ENCODE measurements around the gene CALCOCO1.
"Not testable (repeated sequence)": the region's sequence is repeated elsewhere in the genome, so short reads cannot be mapped to it uniquely, and the experiment has no call there.

Gene CALCOCO1

GRCh38 chr12:53727310-53728041 lies at the start of gene CALCOCO1:
TSS of gene CALCOCO1 (minus strand) at chr12:53727452. CDS start at chr12:53725242, 2,210 bp downstream.
- in situ Hi-C loops (cut with HindIII; ENCODE audit: low sequenced_read_pairs), result no loop called here

- in situ Hi-C loops (cut with HindIII; ENCODE audit: low sequenced_read_pairs), result loop anchor here (25.0 kb wide), 1 partner anchor 435 kb away; no protein-coding TSS in a partner anchor
Observed at GRCh38 chr12:53776872-53777271, 49.6 kb upstream of the CALCOCO1 start.

GRCh38 chr12:53775478-53776145 lies 48.4 kb upstream of the CALCOCO1 start:
- in situ Hi-C loops (cut with HindIII; ENCODE audit: low sequenced_read_pairs), result loop anchor here (25.0 kb wide), 1 partner anchor 437 kb away; no protein-coding TSS in a partner anchor

GRCh38 chr12:53770281-53770680 lies 43.0 kb upstream of the CALCOCO1 start:
- in situ Hi-C loops (cut with HindIII; ENCODE audit: low sequenced_read_pairs), result no loop called here

GRCh38 chr12:53768976-53769375 lies 41.7 kb upstream of the CALCOCO1 start:
- in situ Hi-C loops (cut with HindIII; ENCODE audit: low sequenced_read_pairs), result no loop called here

- in situ Hi-C loops (cut with HindIII; ENCODE audit: low sequenced_read_pairs), result no loop called here
Observed at GRCh38 chr12:53766881-53767280, 39.6 kb upstream of the CALCOCO1 start.

- in situ Hi-C loops (cut with HindIII; ENCODE audit: low sequenced_read_pairs), result no loop called here
Observed at GRCh38 chr12:53765891-53766290, 38.6 kb upstream of the CALCOCO1 start.

GRCh38 chr12:53764615-53765014 lies 37.4 kb upstream of the CALCOCO1 start:
- in situ Hi-C loops (cut with HindIII; ENCODE audit: low sequenced_read_pairs), result no loop called here

- in situ Hi-C loops (cut with HindIII; ENCODE audit: low sequenced_read_pairs), result not testable (repeated sequence)
Observed at GRCh38 chr12:53762793-53763192, 35.5 kb upstream of the CALCOCO1 start.

- in situ Hi-C loops (cut with HindIII; ENCODE audit: low sequenced_read_pairs), result no loop called here
Observed at GRCh38 chr12:53761306-53761705, 34.1 kb upstream of the CALCOCO1 start.

GRCh38 chr12:53759261-53759660 lies 32.0 kb upstream of the CALCOCO1 start:
- in situ Hi-C loops (cut with HindIII; ENCODE audit: low sequenced_read_pairs), result no loop called here

GRCh38 chr12:53758730-53759103 lies 31.5 kb upstream of the CALCOCO1 start:
- in situ Hi-C loops (cut with HindIII; ENCODE audit: low sequenced_read_pairs), result no loop called here

GRCh38 chr12:53758081-53758729 lies 31.0 kb upstream of the CALCOCO1 start:
- in situ Hi-C loops (cut with HindIII; ENCODE audit: low sequenced_read_pairs), result no loop called here

- in situ Hi-C loops (cut with HindIII; ENCODE audit: low sequenced_read_pairs), result no loop called here
Observed at GRCh38 chr12:53757101-53757770, 30.0 kb upstream of the CALCOCO1 start.

- in situ Hi-C loops (cut with HindIII; ENCODE audit: low sequenced_read_pairs), result no loop called here
Observed at GRCh38 chr12:53756300-53757100, 29.2 kb upstream of the CALCOCO1 start.

GRCh38 chr12:53755893-53756292 lies 28.6 kb upstream of the CALCOCO1 start:
- in situ Hi-C loops (cut with HindIII; ENCODE audit: low sequenced_read_pairs), result no loop called here

GRCh38 chr12:53755451-53755891 lies 28.2 kb upstream of the CALCOCO1 start:
- in situ Hi-C loops (cut with HindIII; ENCODE audit: low sequenced_read_pairs), result no loop called here

GRCh38 chr12:53754633-53755264 lies 27.5 kb upstream of the CALCOCO1 start:
- in situ Hi-C loops (cut with HindIII; ENCODE audit: low sequenced_read_pairs), result no loop called here

GRCh38 chr12:53754188-53754585 lies 26.9 kb upstream of the CALCOCO1 start:
- in situ Hi-C loops (cut with HindIII; ENCODE audit: low sequenced_read_pairs), result no loop called here

GRCh38 chr12:53752621-53753020 lies 25.4 kb upstream of the CALCOCO1 start:
- in situ Hi-C loops (cut with HindIII; ENCODE audit: low sequenced_read_pairs), result no loop called here

Data from DLD1 (cell line).